CD4-positive, CD25-positive, alpha-beta regulatory T cell (primary cell): ENCODE measurements around the gene FOXJ1. TPM values are rescaled to one million over a fixed set of nuclear protein-coding genes. Genes with fewer than 3 reads are reported as not detected.

Experiments
- ATAC-seq, 2 donors: fragments of 150-1000 bp; cut with Tn5 transposase; one replicate each; pipeline ENCODE4 v1.10.0; 2021; ENCODE audit warnings: low read depth in 2 of 2, moderate number of reproducible peaks in 2 of 2, moderate library complexity in 1 of 2
- DNase-seq, 3 donors: peaks; one replicate each; pipeline versions ENCODE4 v3.0.0 to v3.0.0-alpha.2; 2012 to 2022; ENCODE audit warnings: mixed read lengths in 1 of 3
- H3K27ac ChIP-seq: one replicate; pipeline ENCODE4 v1.7.0; 2013; ENCODE audit warnings: mild to moderate bottlenecking, low read length; ENCODE audit not compliant: insufficient read depth, poor library complexity, severe bottlenecking
- H3K27me3 ChIP-seq: one replicate; pipeline ENCODE4 v1.7.0; 2013; ENCODE audit warnings: low read length; ENCODE audit not compliant: control insufficient read depth, insufficient read depth
- H3K36me3 ChIP-seq: one replicate; pipeline ENCODE4 v1.7.0; 2013; ENCODE audit warnings: mild to moderate bottlenecking, low read length, moderate library complexity; ENCODE audit not compliant: control insufficient read depth, insufficient read depth
- H3K4me1 ChIP-seq: 2 replicates; pipeline ENCODE4 v1.7.0; 2013; ENCODE audit warnings: mild to moderate bottlenecking, low read length; ENCODE audit not compliant: insufficient read depth, control insufficient read depth, poor library complexity, severe bottlenecking
- H3K4me3 ChIP-seq: one replicate; pipeline ENCODE4 v1.7.0; 2013; ENCODE audit warnings: low read depth, mild to moderate bottlenecking, low read length, moderate library complexity
- H3K9me3 ChIP-seq, 2 experiments: 1 replicate in 1 of 2; 2 replicates in 1 of 2; pipeline ENCODE4 v1.7.0; 2013; ENCODE audit warnings: low read length in 2 of 2, mild to moderate bottlenecking in 1 of 2, moderate library complexity in 1 of 2; ENCODE audit not compliant: control insufficient read depth in 2 of 2
- H3K27ac Mint-ChIP-seq, 3 donors: one replicate each; pipeline ENCODE4 v1.8.0; 2020 to 2022; ENCODE audit warnings: mild to moderate bottlenecking in 3 of 3, mixed read lengths in 3 of 3, moderate library complexity in 2 of 3
- H3K27me3 Mint-ChIP-seq: one replicate; pipeline ENCODE4 v1.8.0; 2022; ENCODE audit warnings: mild to moderate bottlenecking, mixed read lengths
- H3K36me3 Mint-ChIP-seq: one replicate; pipeline ENCODE4 v1.8.0; 2020; ENCODE audit warnings: mixed read lengths
- H3K4me1 Mint-ChIP-seq, 4 donors: one replicate each; pipeline ENCODE4 v1.8.0; 2020 to 2022; ENCODE audit warnings: mixed read lengths in 4 of 4, mild to moderate bottlenecking in 1 of 4
- H3K4me3 Mint-ChIP-seq, 4 donors: one replicate each; pipeline ENCODE4 v1.8.0; 2020 to 2022; ENCODE audit warnings: mild to moderate bottlenecking in 4 of 4, mixed read lengths in 4 of 4, moderate library complexity in 3 of 4
- H3K9me3 Mint-ChIP-seq, 7 donors: one replicate each; pipeline ENCODE4 v1.8.0; 2020 to 2022; ENCODE audit warnings: mixed read lengths in 7 of 7, mild to moderate bottlenecking in 3 of 7, moderate library complexity in 2 of 7
- polyA plus RNA-seq, 4 donors: library from polyadenylated mRNA; unstranded; fragments of 300-500 nt; fragmentation: Illumina TruSeq; gene quantifications; one replicate each; pipeline ENCODE4 v1.2.3, GENCODE V29; 2021
- total RNA-seq: library from RNA; stranded (reverse); gene quantifications from one replicate; pipeline ENCODE4 v1.2.3, GENCODE V29; 2022

The FOXJ1 gene
- total and polyA plus RNA-seq, 5 donors from 2014 or later = 0.14 to 1.0 (median 0.24) TPM; not detected in 2

DNA sequence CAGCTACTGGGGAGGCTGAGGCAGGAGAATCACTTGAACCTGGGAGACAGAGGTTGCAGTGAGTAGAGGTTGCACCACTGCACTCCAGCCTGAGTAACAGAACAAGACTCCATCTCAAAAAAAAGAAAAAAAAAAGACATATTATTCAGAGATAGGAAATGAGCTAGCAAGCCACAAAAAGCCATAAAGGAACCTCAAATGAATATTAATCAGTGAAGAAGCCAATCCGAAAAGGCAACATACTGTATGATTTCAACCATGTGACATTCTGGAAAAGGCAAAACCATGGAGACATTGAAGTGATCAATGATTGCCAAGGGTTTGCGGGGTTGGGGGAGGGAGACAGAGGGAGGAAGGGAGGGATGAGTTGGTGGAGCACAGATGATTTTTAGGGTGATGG, 29.1 kb downstream of the FOXJ1 start:
- DNase-seq (no peak), ATAC-seq (no peak)
- H3K9me3 ChIP-seq = no peaks in the 10 kb centered on the region
- H3K4me1 ChIP-seq = no peaks in the 10 kb centered on the region
- Mint-ChIP-seq H3K27me3 (peaks cover 5% of the 10 kb centered on the region), H3K4me3 (no peak overlapping the region), H3K4me1 (no peaks in the 10 kb centered on the region), H3K36me3 (peaks cover 4% of the 10 kb centered on the region), H3K9me3 (peaks cover 0 to 1% (median 0%) of the 10 kb centered on the region in 7 donors), H3K27ac (no peak overlapping the region)
- no peak overlapping the region for H3K4me3 ChIP-seq
- H3K36me3 ChIP-seq = no peaks in the 10 kb centered on the region
- no peaks in the 10 kb centered on the region for H3K27me3 ChIP-seq
- H3K27ac ChIP-seq = no peak overlapping the region

DNA sequence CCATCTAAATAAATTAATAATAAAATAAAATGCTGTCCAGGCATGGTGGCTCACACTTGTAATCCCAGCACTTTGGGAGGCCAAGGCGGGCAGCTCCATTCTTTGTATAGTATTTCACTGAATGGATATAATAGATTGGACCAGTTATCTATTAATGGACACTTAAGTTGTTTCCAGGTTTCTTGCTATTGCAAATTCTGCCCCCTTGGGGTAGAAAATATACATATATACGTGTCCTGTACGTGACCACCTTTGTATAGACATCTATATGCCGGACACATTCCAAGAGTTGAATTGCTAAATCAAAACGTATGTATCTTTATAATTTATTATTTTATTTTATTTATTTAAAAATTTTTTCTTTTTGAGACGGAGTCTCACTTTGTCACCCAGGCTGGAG, 33.5 kb downstream of the FOXJ1 start:
- H3K9me3 Mint-ChIP-seq = no peaks in the 10 kb centered on the region
- Histone ChIP-seq H3K36me3 (no peaks in the 10 kb centered on the region), H3K4me3 (no peak overlapping the region), H3K9me3 (no peaks in the 10 kb centered on the region), H3K4me1 (peaks cover 14% of the 10 kb centered on the region), H3K27me3 (no peaks in the 10 kb centered on the region), H3K27ac (no peak overlapping the region)
- H3K27ac Mint-ChIP-seq = no peak overlapping the region
- H3K36me3 Mint-ChIP-seq = no peaks in the 10 kb centered on the region
- peaks cover 5 to 16% (median 9%) of the 10 kb centered on the region in 4 donors for H3K4me1 Mint-ChIP-seq
- peak in 1 of 3 donors; percentile 56 for DNase-seq
- no peak for ATAC-seq
- H3K4me3 Mint-ChIP-seq = peak overlapping the region in 1 of 4 donors; percentile 25
- H3K27me3 Mint-ChIP-seq = no peaks in the 10 kb centered on the region

- Histone ChIP-seq H3K36me3 (peaks cover 4% of the 10 kb centered on the region), H3K9me3 (no peaks in the 10 kb centered on the region), H3K4me3 (no peak overlapping the region), H3K4me1 (peaks cover 21% of the 10 kb centered on the region), H3K27ac (no peak overlapping the region), H3K27me3 (no peaks in the 10 kb centered on the region)
- Mint-ChIP-seq H3K4me3 (no peak overlapping the region), H3K27ac (peak overlapping the region in 1 of 3 donors; percentile 81), H3K36me3 (peaks cover under 1% of the 10 kb centered on the region), H3K9me3 (no peaks in the 10 kb centered on the region), H3K4me1 (peaks cover 5 to 22% (median 11%) of the 10 kb centered on the region in 4 donors), H3K27me3 (no peaks in the 10 kb centered on the region)
- no peak for ATAC-seq
- no peak for DNase-seq
These were observed 34.3 kb downstream of the FOXJ1 start for GRCh38 chr17:76106703-76107102.

DNA sequence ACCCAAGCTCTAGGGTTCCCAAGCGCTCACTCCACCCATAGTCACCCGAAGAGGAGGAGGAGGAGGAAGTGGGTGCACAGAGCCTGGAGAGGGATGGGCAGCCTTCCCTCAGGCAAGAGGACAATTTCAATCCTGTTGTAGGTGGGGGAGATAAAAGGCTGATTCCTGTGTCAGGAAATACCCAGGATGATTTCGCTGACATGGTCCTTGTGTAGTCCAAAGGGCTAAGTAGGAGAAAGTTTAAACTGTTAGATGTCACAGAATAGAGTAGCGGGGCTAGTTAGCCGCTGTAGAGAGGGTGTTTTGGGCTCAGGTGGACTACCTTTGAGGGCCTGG, 36.2 kb downstream of the FOXJ1 start:
- no peak for DNase-seq
- H3K4me3 ChIP-seq = no peak overlapping the region
- no peak for ATAC-seq
- Mint-ChIP-seq H3K27me3 (no peaks in the 10 kb centered on the region), H3K36me3 (peaks cover 11% of the 10 kb centered on the region), H3K9me3 (no peaks in the 10 kb centered on the region), H3K4me3 (peak overlapping the region; percentile 73 to 96 (median 84)), H3K27ac (peak overlapping the region; percentile 6 to 99 (median 86)), H3K4me1 (peaks cover 8 to 33% (median 19%) of the 10 kb centered on the region in 4 donors)
- H3K4me1 ChIP-seq = peaks cover 24% of the 10 kb centered on the region
- H3K9me3 ChIP-seq = no peaks in the 10 kb centered on the region
- H3K36me3 ChIP-seq = peaks cover 15% of the 10 kb centered on the region
- H3K27ac ChIP-seq = no peak overlapping the region
- H3K27me3 ChIP-seq = no peaks in the 10 kb centered on the region

DNA sequence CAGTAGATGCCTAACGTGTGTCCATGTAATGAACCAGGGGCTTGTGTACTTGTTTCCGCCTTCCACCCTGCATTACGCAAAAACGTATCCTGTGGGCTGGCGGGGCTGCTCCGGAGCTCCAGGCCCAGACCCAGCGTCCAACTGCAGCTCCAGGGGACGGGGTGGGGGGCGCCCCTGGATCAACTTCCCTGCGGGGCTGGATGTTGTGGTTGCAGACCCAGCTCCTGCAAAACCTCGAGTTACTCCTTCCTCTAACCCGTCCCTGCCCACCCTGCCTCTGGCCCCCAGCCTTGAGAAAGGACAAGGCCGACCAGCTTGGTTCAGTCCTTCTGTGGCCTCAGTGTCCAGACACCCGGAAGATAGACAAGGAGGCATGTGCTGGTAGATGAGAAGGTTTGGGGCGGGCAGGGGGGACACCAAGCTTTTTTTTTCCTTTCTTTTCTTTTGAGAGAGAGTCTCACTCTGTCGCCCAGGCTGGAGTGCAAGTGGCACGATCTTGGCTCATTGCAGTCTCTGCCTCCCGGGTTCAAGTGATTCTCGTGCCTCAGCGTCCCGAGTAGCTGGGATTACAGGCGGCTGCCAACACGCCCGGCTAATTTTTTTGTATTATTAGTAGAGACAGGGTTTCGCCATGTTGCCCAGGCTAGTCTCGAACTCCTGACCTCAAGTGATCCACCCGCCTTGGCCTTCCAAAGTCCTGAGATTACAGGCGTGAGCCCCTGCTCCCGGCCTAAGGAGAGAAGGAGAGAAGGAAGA, 36.7 kb downstream of the FOXJ1 start:
- no peaks in the 10 kb centered on the region for H3K9me3 ChIP-seq
- H3K4me3 Mint-ChIP-seq = peak overlapping the region; percentile 88 to 98 (median 94)
- H3K27me3 ChIP-seq = no peaks in the 10 kb centered on the region
- DNase-seq = no peak
- no peak for ATAC-seq
- peaks cover 10 to 37% (median 19%) of the 10 kb centered on the region in 4 donors for H3K4me1 Mint-ChIP-seq
- H3K27ac Mint-ChIP-seq = peak overlapping the region; percentile 98 to 99 (median 99)
- H3K9me3 Mint-ChIP-seq = no peaks in the 10 kb centered on the region
- H3K27ac ChIP-seq = peak overlapping the region; percentile 82
- peaks cover 20% of the 10 kb centered on the region for H3K36me3 ChIP-seq
- H3K4me3 ChIP-seq = peak overlapping the region; percentile 85
- peaks cover 17% of the 10 kb centered on the region for H3K36me3 Mint-ChIP-seq
- H3K4me1 ChIP-seq = peaks cover 24% of the 10 kb centered on the region
- H3K27me3 Mint-ChIP-seq = no peaks in the 10 kb centered on the region

GRCh38 chr17:76103274-76104139, 37.5 kb downstream of the FOXJ1 start, which contains the start of gene EXOC7:
EXOC7 (minus strand) TSS chr17:76103787; CDS start chr17:76103692, 95 bp downstream.
- peaks cover 24% of the 10 kb centered on the region for H3K36me3 ChIP-seq
- Mint-ChIP-seq H3K9me3 (no peaks in the 10 kb centered on the region), H3K27ac (peak within 1 kb of the TSS; percentile 98 to 99 (median 99)), H3K27me3 (no peaks in the 10 kb centered on the region), H3K4me1 (peaks cover 10 to 37% (median 19%) of the 10 kb centered on the region in 4 donors), H3K36me3 (peaks cover 17% of the 10 kb centered on the region), H3K4me3 (peak within 1 kb of the TSS; percentile 93 to 98 (median 97))
- H3K4me3 ChIP-seq = peak within 1 kb of the TSS; percentile 85
- H3K27me3 ChIP-seq = no peaks in the 10 kb centered on the region
- H3K9me3 ChIP-seq = no peaks in the 10 kb centered on the region
- H3K4me1 ChIP-seq = peaks cover 24% of the 10 kb centered on the region
- peak; percentile 89 to 93 (median 92) for DNase-seq
- peak; percentile 86 to 88 for ATAC-seq
- H3K27ac ChIP-seq = peak within 1 kb of the TSS; percentile 82

DNA sequence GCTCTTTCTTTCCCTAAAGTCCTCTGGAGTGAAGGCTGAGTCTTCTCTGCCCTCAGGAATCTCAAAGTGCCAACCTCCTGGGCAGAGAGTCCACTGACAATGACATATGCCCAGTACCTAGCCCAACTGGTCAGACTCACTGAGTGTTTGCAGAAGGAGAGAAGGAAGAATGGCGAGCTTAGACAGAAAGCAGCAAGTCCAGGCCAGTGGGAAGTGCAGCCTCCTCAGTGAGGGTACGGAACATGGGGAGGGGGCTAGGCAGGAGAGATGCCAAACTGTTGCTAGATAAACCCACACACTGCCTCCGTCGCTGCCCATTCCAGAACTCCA, 38.1 kb downstream of the FOXJ1 start:
- DNase-seq (no peak), ATAC-seq (peak in 1 of 2 donors; percentile 2)
- peaks cover 10 to 37% (median 19%) of the 10 kb centered on the region in 4 donors for H3K4me1 Mint-ChIP-seq
- H3K27me3 Mint-ChIP-seq = no peaks in the 10 kb centered on the region
- Histone ChIP-seq H3K27me3 (no peaks in the 10 kb centered on the region), H3K9me3 (no peaks in the 10 kb centered on the region), H3K36me3 (peaks cover 25% of the 10 kb centered on the region), H3K4me3 (peak overlapping the region; percentile 85), H3K4me1 (peaks cover 24% of the 10 kb centered on the region), H3K27ac (peak overlapping the region; percentile 82)
- peak overlapping the region; percentile 98 to 99 (median 99) for H3K27ac Mint-ChIP-seq
- H3K9me3 Mint-ChIP-seq = no peaks in the 10 kb centered on the region
- H3K4me3 Mint-ChIP-seq = peak overlapping the region; percentile 93 to 98 (median 97)
- peaks cover 17% of the 10 kb centered on the region for H3K36me3 Mint-ChIP-seq
